ENCODE data around the gene EXOC1.
"Not testable (repeated sequence)": the region's sequence is repeated elsewhere in the genome, so short reads cannot be mapped to it uniquely, and the experiment has no call there.

The EXOC1 gene

DNA sequence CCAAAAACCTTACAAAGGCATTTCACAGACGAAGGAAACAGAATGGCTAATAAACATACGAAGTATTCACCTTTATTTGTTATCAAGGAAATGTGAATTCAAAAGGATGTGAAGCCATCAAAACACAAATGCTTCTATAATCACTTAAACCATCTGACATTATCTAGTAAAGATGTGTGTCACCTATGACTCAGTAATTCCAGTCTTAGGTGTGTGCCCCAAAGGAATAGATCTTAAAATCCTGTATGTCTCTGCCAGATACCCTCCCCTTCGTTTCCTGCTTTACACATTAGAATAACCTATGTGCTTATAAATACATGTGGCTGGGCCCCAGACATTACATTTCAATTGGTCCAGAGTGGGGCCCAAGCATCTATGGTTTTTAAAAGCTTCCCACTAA is 53.5 kb downstream of the EXOC1 start:
- DNase-seq, result no peak

DNA sequence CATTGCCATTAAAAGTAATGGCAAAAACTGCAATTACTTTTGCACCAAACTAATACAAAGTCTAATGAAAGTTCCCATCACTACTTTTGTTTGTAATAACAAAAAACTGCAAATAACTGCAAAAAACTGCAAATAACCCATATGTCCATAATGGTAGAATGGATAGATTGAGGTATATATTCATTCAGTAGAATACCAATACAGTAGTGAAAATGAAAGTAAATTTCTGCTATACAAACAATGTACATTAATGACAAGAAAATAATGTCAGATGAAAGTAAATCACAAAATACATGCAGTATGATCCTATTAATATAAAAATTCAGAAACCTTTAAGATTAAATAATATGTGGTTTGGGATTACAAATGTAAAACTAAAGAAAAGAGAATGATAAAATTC is 54.0 kb downstream of the EXOC1 start:
- no peak for DNase-seq

DNA sequence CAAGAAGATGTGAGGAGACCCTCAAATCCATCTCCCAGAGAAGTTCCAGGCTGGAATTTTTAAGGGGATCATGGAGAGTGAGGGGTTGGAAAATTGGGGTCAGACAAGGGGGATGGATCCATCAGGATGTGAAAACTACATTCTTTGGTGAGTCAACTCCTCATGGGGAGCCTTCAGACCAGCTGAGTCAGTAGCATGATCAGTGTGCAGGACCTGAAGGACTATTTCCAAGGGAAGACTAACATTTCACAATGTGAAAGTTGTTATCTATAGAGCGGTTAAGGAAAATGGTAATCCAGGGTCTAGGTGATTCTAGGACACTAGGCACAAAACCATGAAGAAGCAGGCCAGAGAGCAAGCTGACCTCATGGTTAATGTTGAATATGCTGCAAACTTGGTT is 56.7 kb downstream of the EXOC1 start:
- no peak for DNase-seq

DNA sequence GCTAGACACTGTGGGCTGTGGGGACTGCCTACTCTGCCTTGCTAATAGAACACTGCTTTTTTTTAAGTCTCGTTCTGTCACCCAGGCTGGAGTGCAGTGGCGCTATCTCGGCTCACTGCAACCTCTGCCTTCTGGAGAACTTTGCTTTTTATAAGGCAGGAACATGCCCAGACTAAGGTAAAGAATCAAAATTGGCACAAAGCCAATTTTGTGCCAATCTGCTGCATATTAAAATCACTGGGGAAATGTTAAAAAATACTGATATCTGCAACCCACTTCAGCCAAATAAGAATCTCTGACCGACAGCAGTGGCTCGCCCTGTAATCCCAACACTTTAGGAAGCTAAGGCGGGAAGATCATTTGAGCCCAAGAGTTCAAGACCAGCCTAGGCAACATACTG is 58.8 kb downstream of the EXOC1 start:
- no peak for DNase-seq

DNA sequence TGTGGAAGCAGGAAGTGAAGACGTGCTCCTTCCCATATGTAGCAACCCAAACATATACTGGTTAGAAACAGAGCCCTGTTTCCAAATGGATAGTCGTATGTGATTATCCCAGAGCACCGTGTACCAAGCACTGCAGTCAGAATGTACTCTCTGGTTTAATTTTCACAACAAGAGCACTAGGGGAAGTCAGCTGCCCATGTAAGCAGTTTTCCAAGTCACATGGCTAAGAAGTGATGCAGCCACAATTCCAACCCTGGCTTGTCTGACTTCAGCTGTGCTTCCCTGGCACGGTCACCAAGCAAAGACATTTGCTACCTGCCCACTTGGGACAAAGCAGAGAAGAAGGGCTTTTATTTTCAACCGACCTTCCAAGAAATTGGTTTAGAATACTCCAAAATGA is 67.1 kb downstream of the EXOC1 start:
- DNase-seq, result peak in 1 of 2 donors; percentile 15

DNA sequence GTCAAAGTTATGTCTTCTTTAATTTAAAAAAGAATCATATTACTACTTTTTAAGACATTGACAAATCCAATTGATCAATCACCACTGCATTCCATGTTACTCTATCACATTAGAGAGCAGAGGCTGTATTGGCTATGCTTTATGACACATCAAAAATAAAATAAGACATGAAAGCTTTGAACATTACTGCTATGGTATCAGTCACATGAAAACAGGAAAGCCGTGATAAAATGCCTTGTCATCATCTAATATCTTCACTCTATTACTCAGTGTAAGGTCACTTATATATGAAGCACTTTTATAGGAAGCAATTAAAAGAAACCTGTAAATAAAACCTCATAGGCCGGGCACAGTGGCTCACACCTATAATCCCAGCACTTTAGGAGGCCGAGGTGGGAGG is 67.6 kb downstream of the EXOC1 start:
- DNase-seq, result no peak

DNA sequence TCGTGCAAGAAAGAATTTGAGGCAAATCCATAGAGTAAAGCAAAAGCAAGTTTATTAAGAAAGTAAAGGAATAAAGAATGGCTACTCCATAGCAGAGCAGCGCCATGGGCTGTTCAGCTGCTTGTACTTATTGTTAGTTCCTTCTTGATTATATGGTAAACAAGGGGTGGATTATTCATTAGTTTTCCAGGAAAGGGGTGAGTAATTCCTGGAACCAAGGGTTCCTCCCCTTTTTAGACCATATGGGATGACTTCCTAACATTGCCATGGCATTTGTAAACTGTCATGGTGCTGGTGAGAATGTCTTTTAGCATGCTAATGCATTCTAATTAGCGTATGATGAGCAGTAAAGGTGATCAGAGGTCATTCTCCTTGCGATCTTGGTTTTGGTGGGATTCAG is 71.8 kb downstream of the EXOC1 start:
- no peak for DNase-seq

DNA sequence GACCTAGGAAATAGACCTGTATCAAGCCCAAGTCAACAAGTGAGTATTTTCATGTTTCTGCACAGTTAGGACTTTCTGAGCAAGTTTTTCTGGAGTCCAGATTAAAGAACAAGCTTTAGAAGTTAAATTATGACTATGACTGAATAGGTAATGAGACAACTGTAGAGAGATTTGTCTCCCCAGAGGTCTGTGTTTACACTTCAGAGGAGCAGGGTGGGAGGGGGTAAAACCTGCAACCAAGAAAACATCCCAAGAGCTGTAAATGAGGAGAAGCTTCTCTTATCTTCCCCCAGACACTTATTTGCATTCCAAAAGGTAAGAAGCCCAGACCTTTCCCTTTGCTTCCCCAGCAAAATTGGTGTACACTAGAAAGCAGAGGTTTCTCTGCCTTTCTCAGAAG is 73.2 kb downstream of the EXOC1 start:
- DNase-seq, result no peak

DNA sequence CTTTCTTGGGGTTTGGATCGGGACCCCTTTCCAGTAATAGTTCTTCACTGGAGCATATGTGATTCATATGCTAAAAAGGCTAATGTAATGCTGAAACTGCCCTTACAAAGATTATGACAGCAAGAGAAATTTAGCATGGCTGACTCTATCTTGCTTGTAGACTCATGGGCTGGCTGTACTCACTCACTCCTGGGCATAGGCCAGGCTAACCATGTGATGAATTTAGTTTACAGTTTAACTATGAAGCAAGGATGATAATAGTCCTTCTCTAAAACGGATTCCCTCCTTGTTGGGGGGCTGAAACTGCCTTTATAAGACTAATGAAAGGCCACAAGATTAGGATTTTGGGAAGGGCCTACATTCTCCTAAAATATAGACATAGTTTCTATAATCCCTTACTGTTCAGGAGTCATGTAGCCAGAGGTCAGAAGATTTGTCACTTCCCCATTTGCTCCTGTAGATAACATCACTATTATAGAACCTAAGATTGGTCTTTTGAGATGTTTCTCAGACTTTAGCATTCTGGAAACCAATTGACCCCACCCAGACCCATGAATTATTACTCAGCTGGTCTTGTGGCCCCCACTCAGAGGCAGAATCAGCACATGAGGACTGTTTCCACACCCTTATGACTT is 74.5 kb downstream of the EXOC1 start:
- no peak for DNase-seq

DNA sequence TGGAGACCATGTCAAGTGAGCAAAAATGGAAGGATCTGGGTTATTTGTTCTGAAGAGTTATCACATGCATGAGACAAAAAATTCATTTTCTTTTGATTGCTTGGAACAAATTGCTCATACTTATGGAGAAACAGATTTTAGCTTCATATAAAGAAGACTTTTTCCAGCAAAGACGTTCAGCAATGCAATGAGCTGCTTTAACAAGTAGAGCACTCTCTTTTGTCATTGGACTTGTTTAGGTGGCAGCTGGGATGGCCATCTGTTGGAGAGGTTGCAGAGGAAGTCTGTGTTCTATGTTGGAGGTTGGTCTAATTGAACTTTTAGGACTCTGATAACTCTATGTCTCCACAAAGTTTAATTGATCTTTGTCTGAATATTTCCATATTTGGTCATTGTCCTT is 75.4 kb downstream of the EXOC1 start:
- DNase-seq, result no peak

DNA sequence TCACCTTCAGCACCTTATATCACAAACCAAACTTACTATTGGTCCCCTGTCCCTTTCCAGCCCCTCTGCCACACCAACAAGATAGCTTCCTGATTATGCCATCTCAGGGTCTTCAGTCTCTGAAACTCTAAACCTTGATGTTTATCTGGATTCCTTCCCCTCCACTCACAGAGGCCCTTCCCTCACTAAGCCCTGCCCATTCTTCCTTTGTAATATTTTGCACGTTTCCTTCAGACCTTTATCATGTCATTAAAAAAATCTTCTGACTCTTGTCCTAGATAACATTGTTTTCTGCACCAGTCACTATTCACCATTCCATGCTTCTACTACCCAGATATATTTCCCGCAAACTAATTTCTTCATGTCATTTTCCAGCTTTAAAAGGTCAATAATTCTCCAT is 77.6 kb downstream of the EXOC1 start:
- DNase-seq, result no peak

DNA sequence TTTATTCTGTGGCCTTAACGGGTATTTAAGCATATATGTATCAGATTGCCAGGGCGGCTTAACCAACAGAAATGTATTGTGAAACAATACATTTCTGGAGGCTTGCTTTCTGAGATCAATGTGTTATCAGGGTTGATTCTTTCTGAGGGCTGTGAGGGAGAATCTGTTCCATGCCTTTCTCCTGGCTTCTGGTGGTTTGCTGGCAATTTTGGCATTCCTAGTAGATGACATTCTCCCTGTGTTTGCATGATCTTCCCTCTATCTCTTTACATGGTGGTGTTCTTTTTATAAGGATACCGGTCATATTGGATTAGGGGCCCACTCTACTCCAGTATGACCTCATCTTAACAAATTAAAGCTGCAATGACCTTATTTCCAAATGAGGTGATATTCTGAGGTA is 78.4 kb downstream of the EXOC1 start:
- no peak for DNase-seq

DNA sequence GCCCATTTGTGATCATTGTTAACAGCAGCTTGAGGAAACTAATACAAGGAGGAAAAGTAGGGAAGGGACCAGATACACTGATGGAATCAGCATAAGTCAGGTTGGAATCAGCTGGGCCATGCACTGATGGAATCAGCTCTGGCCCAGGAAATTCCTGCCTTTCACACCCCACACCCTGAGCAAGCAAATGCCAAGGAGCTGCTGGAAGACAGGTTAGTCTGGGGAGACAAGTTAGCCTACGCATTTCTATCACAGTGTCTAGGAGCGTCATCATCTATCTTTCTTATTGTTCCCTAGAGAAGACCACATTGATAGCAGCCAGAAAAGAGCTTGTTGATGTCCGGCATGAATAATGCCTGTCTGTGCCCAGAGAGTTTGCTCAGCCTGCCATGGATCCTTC is 79.1 kb downstream of the EXOC1 start:
- no peak for DNase-seq

DNA sequence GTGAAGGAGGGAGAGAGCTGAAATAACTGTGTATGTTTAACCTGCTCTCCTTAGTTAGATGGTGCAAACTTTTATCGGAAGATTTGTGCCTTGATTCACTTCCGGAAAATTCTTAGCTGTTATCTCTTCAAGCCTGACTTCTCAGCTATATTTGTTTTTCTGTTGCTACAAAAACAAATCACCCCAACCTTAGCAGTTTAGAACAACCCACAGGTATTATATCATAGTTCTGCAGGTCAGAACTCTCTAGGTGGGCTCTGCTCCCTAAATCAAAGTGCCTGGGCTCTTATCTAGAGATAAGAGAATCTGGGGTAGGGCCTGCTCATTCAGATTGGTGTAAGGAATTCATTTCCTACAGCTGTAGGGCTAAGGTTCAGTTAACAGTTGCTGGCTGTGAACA is 80.2 kb downstream of the EXOC1 start:
- DNase-seq, result no peak

DNA sequence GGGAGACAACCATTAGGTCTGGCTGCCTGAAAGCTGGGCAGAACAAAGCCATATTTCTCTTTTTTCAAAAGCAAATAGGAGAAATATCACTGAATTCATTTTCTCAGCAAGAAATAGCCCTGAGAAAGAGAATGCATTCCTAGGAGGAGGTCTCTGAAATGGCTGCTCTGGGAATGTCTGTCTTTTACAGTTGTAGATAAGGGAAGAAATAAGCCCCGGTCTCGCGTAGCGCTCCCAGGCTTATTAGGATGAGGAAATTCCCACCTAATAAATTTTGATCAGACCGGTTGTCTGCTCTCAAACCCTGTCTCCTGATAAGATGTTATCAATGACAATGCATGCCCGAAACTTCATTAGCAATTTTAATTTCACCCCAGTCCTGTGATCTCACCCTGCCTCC is 82.5 kb downstream of the EXOC1 start:
- DNase-seq, result not testable (repeated sequence)

DNA sequence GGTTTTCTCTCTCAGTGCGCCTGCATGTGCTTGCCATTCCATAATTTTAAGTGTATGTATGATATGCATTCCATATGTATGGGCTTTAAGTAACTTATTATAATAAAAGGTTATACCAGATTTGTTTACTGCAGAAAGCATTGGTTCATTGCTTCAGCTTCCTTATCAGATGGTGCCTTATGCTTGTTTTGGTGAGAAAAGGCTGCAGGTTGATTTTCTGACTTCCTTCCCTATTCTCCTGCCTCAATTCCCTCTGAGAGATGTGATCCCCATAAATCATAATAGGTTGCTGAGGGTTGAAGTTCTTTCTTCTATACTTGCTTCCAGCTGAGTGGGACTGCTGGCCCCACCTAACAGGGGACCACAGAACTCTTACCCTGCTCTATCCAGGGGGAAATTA is 85.0 kb downstream of the EXOC1 start:
- no peak for DNase-seq

DNA sequence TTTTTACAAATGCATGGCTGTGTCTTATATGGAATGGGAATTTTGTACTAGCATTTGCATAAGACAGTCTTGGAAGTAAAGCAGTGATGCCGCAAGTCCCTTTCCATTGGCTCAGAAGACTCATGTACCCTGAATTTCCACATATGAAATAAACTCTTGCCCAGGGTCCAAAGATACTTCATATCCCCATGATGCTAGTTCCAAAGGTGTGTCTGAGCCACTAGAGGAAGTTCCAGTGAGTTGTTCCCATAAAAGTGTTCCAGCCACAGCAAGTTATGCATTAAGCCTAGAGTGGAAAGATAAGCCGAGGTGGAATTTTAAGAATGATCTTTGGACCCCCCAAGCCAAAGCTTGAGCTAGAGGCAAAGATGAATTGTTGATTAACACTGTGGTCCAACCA is 86.0 kb downstream of the EXOC1 start:
- no peak for DNase-seq

DNA sequence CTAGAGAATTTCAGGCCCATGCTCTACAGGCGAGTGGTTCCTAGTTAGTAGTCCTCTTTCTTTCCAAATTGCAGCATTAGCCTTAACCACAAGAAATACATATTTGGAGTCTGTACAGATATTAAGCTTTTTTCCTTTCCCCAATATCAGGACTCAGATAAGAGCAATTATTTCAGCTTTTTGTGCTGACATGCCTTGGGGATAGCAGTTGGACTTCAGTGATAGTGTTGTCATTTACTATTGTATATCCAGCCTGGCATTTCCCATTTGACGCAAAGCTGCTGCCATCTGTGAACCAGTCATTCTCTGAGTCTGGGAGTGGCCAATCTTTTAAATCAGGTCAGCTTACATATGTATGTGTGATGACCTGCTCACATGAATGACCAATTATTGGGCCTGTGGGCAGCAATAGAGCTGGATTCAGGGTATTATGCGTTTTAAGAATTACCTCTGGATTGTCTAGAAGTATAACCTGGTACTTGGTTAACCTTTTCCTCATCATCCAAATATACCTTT is 88.5 kb downstream of the EXOC1 start:
- DNase-seq, result peak; percentile 16 to 52

DNA sequence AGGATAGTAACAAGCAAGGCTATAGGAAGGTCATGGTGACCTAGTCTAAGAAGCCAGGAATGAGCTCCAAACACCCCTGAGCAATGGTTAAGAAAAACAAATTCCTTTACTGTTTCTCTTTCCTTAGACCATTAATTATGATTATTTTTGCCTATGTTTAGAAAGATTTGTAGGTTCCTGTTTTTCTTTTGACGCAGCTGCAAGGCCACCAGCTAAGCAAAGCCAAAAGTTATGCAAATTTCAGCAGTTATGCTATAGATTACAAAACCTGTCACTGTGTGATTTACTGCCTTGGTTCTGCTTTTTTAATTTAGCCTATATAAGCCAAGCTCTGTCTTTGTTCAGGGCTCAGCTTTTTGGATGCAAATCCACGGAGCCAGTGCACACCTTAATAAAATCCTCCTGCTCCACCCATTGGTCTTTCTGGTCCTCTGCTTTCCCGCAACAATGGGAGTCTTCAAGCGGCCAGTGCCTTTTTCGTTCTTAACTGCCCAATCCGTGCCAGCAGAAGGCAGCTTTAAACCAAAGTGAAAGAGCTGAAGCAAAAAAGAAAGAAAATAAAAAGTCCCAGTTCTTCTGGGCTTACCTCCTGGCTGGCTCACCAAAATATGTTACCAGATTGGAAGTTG is 93.9 kb downstream of the EXOC1 start:
- DNase-seq, result peak; percentile 83 to 90

DNA sequence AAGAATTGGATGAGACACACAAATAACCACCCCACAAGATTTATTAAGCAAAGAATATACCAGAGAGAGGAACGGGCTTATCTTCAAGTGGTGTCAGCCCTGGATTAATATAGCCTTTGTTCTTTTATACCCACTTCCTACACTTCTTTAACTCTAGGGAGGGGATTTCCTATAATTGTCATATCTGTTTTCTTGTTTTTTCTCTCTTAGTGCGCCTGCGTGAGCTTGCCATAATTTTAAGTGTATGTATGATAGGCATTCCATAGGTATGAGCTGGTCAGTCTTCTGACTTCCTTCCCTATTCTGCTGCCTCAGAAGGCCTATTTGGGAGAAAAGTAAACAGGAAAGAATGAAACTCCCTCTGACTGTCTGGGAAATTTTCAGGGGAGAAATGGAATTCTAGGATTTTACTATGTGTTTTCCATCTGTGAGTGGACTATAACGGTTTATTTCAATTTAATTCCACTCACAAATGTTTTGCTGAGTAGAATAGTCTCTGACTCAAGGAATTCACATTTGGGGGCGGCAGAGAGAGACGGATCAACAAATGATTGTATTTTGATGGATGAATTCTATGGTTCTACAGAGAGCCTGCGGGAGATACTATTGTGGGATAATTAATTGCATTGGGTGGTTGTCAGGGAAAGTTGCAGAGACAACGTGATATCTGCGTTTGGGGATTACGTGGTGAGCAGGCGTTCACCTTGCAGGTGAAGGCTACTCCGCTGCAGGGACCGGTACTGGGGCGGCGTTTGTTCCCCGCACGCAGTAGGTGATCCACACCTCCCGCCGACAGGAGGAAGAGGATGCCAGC is 94.7 kb downstream of the EXOC1 start:
- DNase-seq, result peak; percentile 77 to 92

DNA sequence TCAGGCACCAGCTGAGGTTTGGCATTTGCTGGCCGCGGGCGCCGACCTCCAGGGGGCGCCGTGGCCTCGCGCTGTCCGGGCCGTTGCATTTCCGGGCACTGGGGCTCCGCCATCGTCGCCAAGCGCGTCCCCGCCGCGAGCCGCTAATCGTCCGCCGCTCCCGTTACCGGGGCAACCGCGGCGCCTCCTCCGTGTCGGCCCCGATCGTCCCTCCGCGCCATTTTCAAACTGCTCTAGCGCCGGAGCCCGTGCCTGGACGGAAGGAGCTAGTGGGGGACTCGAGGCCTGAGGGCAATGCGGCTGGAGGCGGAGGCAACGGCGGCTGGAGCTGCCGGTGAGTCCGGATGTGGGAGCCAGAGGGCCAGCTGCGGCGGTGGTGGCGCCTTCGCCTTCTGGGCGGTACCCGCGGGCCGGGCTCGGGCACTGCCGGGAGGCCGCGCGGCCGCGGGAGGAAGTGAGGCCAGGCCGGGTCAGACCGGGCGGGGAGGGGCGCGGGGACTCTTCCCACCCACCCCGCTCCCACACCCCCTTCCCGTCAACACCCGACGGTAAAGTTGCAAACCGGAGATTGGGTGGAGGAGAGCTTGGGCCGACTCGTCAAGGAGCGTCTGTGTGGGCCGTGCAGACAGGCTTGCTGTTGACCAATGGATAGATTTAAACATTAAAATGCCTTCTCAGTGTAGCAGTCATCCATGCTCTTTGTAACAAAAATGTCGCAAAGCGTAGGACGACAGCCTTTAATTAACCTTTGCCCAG is 95.5 kb downstream of the EXOC1 start, which contains the start of gene CEP135:
Gene CEP135, plus strand, starts transcription at position 220 of the 756 bp plus-strand sequence. CDS start 3,186 bp downstream, outside the sequence.
- peak; percentile 96 to 97 for DNase-seq

DNA sequence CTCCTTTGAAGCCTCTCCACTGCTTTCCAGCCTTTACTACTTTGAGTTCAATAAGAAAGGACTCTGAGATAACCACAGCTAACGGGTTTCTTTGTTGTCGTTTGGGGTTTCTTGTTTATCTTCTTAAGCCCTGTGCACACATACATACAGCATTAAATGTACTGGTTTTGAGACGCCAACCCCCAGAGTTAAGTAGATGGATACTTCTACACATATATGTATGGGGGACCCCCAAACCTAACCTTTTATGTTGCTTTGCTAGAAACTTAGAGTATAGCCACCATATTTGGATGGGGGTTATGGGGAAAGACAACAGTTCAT is 96.0 kb downstream of the EXOC1 start:
- peak in 1 of 2 donors; percentile 3 for DNase-seq

DNA sequence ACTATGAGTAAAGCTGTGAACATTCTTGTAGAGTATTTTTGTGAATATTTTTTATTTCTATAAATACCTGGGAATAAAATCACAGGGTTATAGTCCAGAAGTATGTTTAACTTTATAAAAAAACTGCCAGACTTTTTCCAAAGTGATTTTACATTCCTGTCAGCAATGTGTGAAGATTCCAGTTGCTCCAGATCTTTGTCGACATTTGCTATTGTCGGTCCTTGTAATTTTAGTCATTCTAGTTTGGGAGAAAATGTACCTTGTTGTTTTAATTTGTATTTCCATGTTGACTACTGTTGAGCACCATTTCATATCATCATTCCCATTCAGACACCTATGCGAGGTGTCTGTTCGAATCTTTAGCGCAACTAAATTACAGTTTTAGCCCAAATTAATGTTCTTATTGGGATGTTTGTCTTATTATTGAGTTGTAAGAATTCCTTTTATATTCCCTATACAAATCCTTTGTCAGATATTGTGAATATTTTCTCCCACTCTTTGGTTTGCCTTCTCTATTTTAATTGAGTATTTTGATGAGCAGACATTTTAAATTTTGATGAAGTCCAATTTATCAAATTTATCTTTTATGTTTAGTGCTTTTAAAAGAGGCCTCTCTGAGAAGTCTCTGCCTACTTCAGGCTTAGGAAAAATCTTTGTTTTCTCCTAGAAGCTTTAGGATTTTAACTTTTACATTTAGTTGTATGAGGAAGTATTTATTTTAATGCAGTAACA is 97.9 kb downstream of the EXOC1 start:
- no peak for DNase-seq

All from inflammatory macrophage treated with lipopolysaccharide for 1 hour (primary cell).